Adrenal gland (tissue), 5 donors: ENCODE data around the gene KCND1.

ENCODE experiments used
- CTCF ChIP-seq, 6 experiments: fragments of 450-650 bp in 4 of 6; fragments of 200-600 bp in 2 of 6; sonication (generic) in 1 of 6; IDR thresholded peaks; 1 replicate in 5 of 6; 2 replicates in 1 of 6; pipeline versions ENCODE4 v1.5.1 to v1.8.0; 2016 to 2021; ENCODE audit warnings: antibody characterized with exemption in 6 of 6, mild to moderate bottlenecking in 2 of 6, moderate library complexity in 1 of 6
- POLR2A ChIP-seq, 2 donors: fragments of 450-650 bp; IDR thresholded peaks; one replicate each; pipeline ENCODE4 v1.6.1; 2017; ENCODE audit warnings: antibody characterized with exemption in 2 of 2, mild to moderate bottlenecking in 2 of 2, moderate library complexity in 1 of 2
- donor health status: DM: no; HTN: no; CAD: no.

GRCh38 chrX:48976086-48976485 is 4.4 kb upstream of the KCND1 start:
- TF ChIP-seq CTCF (IDR thresholded peaks at IDR 0.05) (no peak), POLR2A (IDR thresholded peaks at IDR 0.05) (no peak)
